ENCODE measurements around the gene ALK. TPM values are rescaled to one million over a fixed set of nuclear protein-coding genes. Genes with fewer than 3 reads are reported as not detected.

The ALK gene
- total RNA-seq, 1 experiment from 2014 or later, result not detected

- H2AFZ ChIP-seq (ENCODE audit: low read length), result no peak overlapping the region
- H2AK5ac ChIP-seq (ENCODE audit: insufficient read length, low read length), result no peak overlapping the region
- H3K4me2 ChIP-seq (ENCODE audit: insufficient read depth, insufficient read length, low read length), result no peak overlapping the region
- Mint-ChIP-seq H3K27ac (no peak overlapping the region), H3K9me3 (no peaks in the 10 kb centered on the region), H3K4me1 (peaks cover 17 to 22% of the 10 kb centered on the region in 2 experiments), H3K27me3 (ENCODE audit: low read depth) (peaks cover 10% of the 10 kb centered on the region), H3K36me3 (ENCODE audit: insufficient read depth in 1 of 3, low read depth in 3 of 3) (no peaks in the 10 kb centered on the region; a peak in 1 of 7 replicates), H3K4me3 (no peak overlapping the region)
- H3K79me2 ChIP-seq (ENCODE audit: insufficient read depth, low read length), result no peaks in the 10 kb centered on the region
- no peak for DNase-seq
- no peak overlapping the region for H3K27ac ChIP-seq (ENCODE audit: insufficient read length, low read depth, low read length)
- H2BK20ac ChIP-seq (ENCODE audit: low read depth, low read length, poor library complexity, severe bottlenecking), result no peak overlapping the region
- no CpG with 5 or more reads among the region's 6 CpGs for WGBS (ENCODE audit: extremely low coverage, insufficient read length, low lambda C conversion rate)
- no peak overlapping the region for H3K23ac ChIP-seq (ENCODE audit: insufficient read length, low read depth, low read length)
- no peak overlapping the region for H4K91ac ChIP-seq (ENCODE audit: insufficient read length, low read depth, low read length)
- no peaks in the 10 kb centered on the region for H3K23me2 ChIP-seq (ENCODE audit: insufficient read length, low read depth, low read length, poor library complexity, severe bottlenecking)
- no peak overlapping the region for H4K8ac ChIP-seq (replicated peaks; ENCODE audit: insufficient read length, low read depth, low read length)
- H4K20me1 ChIP-seq (ENCODE audit: control insufficient read depth, insufficient read depth, insufficient read length), result no peaks in the 10 kb centered on the region
- H3K4ac ChIP-seq (ENCODE audit: low read depth, low read length), result no peak overlapping the region
- no peak overlapping the region for H2BK15ac ChIP-seq (ENCODE audit: low read depth, low read length)
- H3K27me3 ChIP-seq (ENCODE audit: insufficient read depth, low read length), result no peaks in the 10 kb centered on the region; the same call in 1 of the 2 replicates
- no peaks in the 10 kb centered on the region for H3K79me1 ChIP-seq (ENCODE audit: insufficient read depth, low read depth, low read length, poor library complexity, severe bottlenecking)
- no peak overlapping the region for H4K5ac ChIP-seq (ENCODE audit: insufficient read length, low read depth, low read length)
- no peak for TF ChIP-seq CTCF (conservative IDR thresholded peaks at IDR 0.05)
- H3T11ph ChIP-seq (ENCODE audit: low read length), result no peak overlapping the region
- H3K4me1 ChIP-seq (ENCODE audit: insufficient read depth, low read length), result no peaks in the 10 kb centered on the region
- H3K9me3 ChIP-seq (ENCODE audit: control insufficient read depth, low read depth, low read length), result no peaks in the 10 kb centered on the region
- H3K14ac ChIP-seq (ENCODE audit: insufficient read depth, low read length), result no peak overlapping the region
- no peak overlapping the region for H3K56ac ChIP-seq (ENCODE audit: insufficient read length, low read depth, low read length)
- H3K9ac ChIP-seq (ENCODE audit: extremely low read depth, insufficient read length, low read length), result no peak overlapping the region
- H3K18ac ChIP-seq (ENCODE audit: insufficient read length, low read depth, low read length), result no peak overlapping the region
- no peak overlapping the region for H2BK5ac ChIP-seq (ENCODE audit: insufficient read length, low read length)
- H2BK12ac ChIP-seq (ENCODE audit: insufficient read length, low read depth, low read length), result no peak overlapping the region
- no peak overlapping the region for H2BK120ac ChIP-seq (ENCODE audit: low read depth, low read length, poor library complexity, severe bottlenecking)
Measured at GRCh38 chr2:29273004-29273684, 648.2 kb downstream of the ALK start.
